ENCODE measurements around the gene KLHL21.

The KLHL21 gene

GRCh38 chr1:6599141-6599975 lies 3.3 kb downstream of the KLHL21 start:
- peak; percentile 67 for DNase-seq

- DNase-seq: no peak
Observed at GRCh38 chr1:6597777-6598131, 4.9 kb downstream of the KLHL21 start.

GRCh38 chr1:6596886-6597776 lies 5.5 kb downstream of the KLHL21 start:
- no peak for DNase-seq

GRCh38 chr1:6596351-6596750 lies 6.3 kb downstream of the KLHL21 start:
- DNase-seq: no peak

- no peak for DNase-seq
Observed at GRCh38 chr1:6594977-6595740, 7.5 kb downstream of the KLHL21 start.

GRCh38 chr1:6593810-6594209 lies 8.9 kb downstream of the KLHL21 start:
- no peak for DNase-seq

- no peak for DNase-seq
Observed at GRCh38 chr1:6592865-6593593, 9.6 kb downstream of the KLHL21 start.

- no peak for DNase-seq
Observed at GRCh38 chr1:6592441-6592840, 10.2 kb downstream of the KLHL21 start.

GRCh38 chr1:6591644-6592043 lies 11.0 kb downstream of the KLHL21 start:
- DNase-seq: no peak

GRCh38 chr1:6591222-6591621 lies 11.4 kb downstream of the KLHL21 start:
- DNase-seq: peak; percentile 69

GRCh38 chr1:6590046-6590445 lies 12.6 kb downstream of the KLHL21 start:
- no peak for DNase-seq

- peak; percentile 58 for DNase-seq
Observed at GRCh38 chr1:6588893-6589520, 13.7 kb downstream of the KLHL21 start.

GRCh38 chr1:6588128-6588892 lies 14.4 kb downstream of the KLHL21 start:
- no peak for DNase-seq

- DNase-seq: no peak
Observed at GRCh38 chr1:6587261-6588005, 15.2 kb downstream of the KLHL21 start.

- no peak for DNase-seq
Observed at GRCh38 chr1:6586404-6586816, 16.3 kb downstream of the KLHL21 start.

- no peak for DNase-seq
Observed at GRCh38 chr1:6585841-6586240, 16.8 kb downstream of the KLHL21 start.

- no peak for DNase-seq
Observed at GRCh38 chr1:6585081-6585722, 17.5 kb downstream of the KLHL21 start.

- no peak for DNase-seq
Observed at GRCh38 chr1:6584126-6585080, 18.3 kb downstream of the KLHL21 start.

GRCh38 chr1:6582370-6582769 lies 20.3 kb downstream of the KLHL21 start:
- no peak for DNase-seq

All from GDM1 (cell line).